ENCODE measurements around the gene NEK4. TPM values are rescaled to one million over a fixed set of nuclear protein-coding genes. Genes with fewer than 3 reads are reported as not detected.
"Not testable (repeated sequence)": the region's sequence is repeated elsewhere in the genome, so short reads cannot be mapped to it uniquely, and the experiment has no call there.

The NEK4 gene
- total and polyA plus RNA-seq, 4 donors, result 5.8 to 39.9 (median 19.1) TPM

- 38 to 69% methylated on average over 1 of the region's 1 CpG for WGBS, 2 donors
- no peak for TF ChIP-seq CTCF (IDR thresholded peaks at IDR 0.05; ENCODE audit: control extremely low read depth, extremely low read depth)
- Histone ChIP-seq H3K4me1 (ENCODE audit: control insufficient read depth in 5 of 5, insufficient read depth in 5 of 5, low read length in 5 of 5) (peaks cover 2 to 20% (median 7%) of the 10 kb centered on the region in 5 donors), H3K9me3 (ENCODE audit: control insufficient read depth in 4 of 4, insufficient read depth in 3 of 4, low read length in 3 of 4) (no peaks in the 10 kb centered on the region), H3K9ac (ENCODE audit: insufficient read depth in 1 of 2, low read length in 2 of 2) (no peak overlapping the region), H3K27ac (ENCODE audit: low read depth in 1 of 2, low read length in 1 of 2) (peak overlapping the region; percentile 26 to 47), H3K27me3 (ENCODE audit: control insufficient read depth in 3 of 3, insufficient read depth in 3 of 3, low read length in 2 of 3) (no peaks in the 10 kb centered on the region), H3K36me3 (ENCODE audit: control insufficient read depth in 4 of 4, insufficient read depth in 4 of 4, low read length in 4 of 4) (peaks cover 11 to 43% (median 16%) of the 10 kb centered on the region in 4 donors), H3K4me3 (no peak overlapping the region)
- DNase-seq (no peak), ATAC-seq (ENCODE audit: insufficient read depth, low FRiP score) (no peak)
These were observed 90.9 kb downstream of the NEK4 start for GRCh38 chr3:52679811-52680210.

DNA sequence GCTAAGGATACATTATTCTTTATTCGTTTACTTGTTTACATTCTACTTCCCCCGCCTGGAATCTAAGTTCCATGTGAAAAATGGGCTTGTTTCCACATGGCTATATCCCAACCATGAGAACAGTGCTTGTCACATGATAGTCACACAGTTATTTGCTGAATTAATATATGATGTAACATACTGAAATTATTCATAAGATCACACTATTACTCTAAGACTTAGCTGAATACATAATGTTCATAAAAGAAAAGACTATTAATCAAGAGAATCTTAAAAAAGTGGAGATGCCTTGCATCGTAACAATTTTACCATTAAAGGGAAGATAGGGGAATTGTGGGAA is 91.6 kb downstream of the NEK4 start:
- H3K4me3 ChIP-seq, result no peak overlapping the region
- H3K27ac ChIP-seq (ENCODE audit: low read depth in 1 of 2, low read length in 1 of 2), result no peak overlapping the region
- H3K36me3 ChIP-seq (ENCODE audit: control insufficient read depth in 4 of 4, insufficient read depth in 4 of 4, low read length in 4 of 4), result peaks cover 11 to 44% (median 18%) of the 10 kb centered on the region in 4 donors
- ATAC-seq (ENCODE audit: insufficient read depth, low FRiP score) (no peak), DNase-seq (peak in 1 of 3 donors; percentile 25)
- H3K27me3 ChIP-seq (ENCODE audit: control insufficient read depth in 3 of 3, insufficient read depth in 3 of 3, low read length in 2 of 3), result no peaks in the 10 kb centered on the region
- TF ChIP-seq CTCF (IDR thresholded peaks at IDR 0.05; ENCODE audit: control extremely low read depth, extremely low read depth), result no peak
- no peaks in the 10 kb centered on the region for H3K9me3 ChIP-seq (ENCODE audit: control insufficient read depth in 4 of 4, insufficient read depth in 3 of 4, low read length in 3 of 4)
- H3K4me1 ChIP-seq (ENCODE audit: control insufficient read depth in 5 of 5, insufficient read depth in 5 of 5, low read length in 5 of 5), result peaks cover 1 to 14% (median 6%) of the 10 kb centered on the region in 5 donors
- H3K9ac ChIP-seq (ENCODE audit: insufficient read depth in 1 of 2, low read length in 2 of 2), result no peak overlapping the region
- 80 to 81% methylated on average over 3 of the region's 3 CpGs for WGBS, 2 donors

- ATAC-seq (ENCODE audit: insufficient read depth, low FRiP score), result no peak
- no peak overlapping the region for H3K4me3 ChIP-seq
- no peak overlapping the region for H3K9ac ChIP-seq (ENCODE audit: insufficient read depth in 1 of 2, low read length in 2 of 2)
- DNase-seq, result no peak
- peaks cover 11 to 46% (median 18%) of the 10 kb centered on the region in 4 donors for H3K36me3 ChIP-seq (ENCODE audit: control insufficient read depth in 4 of 4, insufficient read depth in 4 of 4, low read length in 4 of 4)
- no peak for TF ChIP-seq CTCF (IDR thresholded peaks at IDR 0.05; ENCODE audit: control extremely low read depth, extremely low read depth)
- WGBS, 2 donors, result 97 to 99% methylated on average over 6 of the region's 6 CpGs
- H3K27me3 ChIP-seq (ENCODE audit: control insufficient read depth in 3 of 3, insufficient read depth in 3 of 3, low read length in 2 of 3), result no peaks in the 10 kb centered on the region
- no peak overlapping the region for H3K27ac ChIP-seq (ENCODE audit: low read depth in 1 of 2, low read length in 1 of 2)
- H3K4me1 ChIP-seq (ENCODE audit: control insufficient read depth in 5 of 5, insufficient read depth in 5 of 5, low read length in 5 of 5), result peaks cover 0 to 11% (median 6%) of the 10 kb centered on the region in 5 donors
- H3K9me3 ChIP-seq (ENCODE audit: control insufficient read depth in 4 of 4, insufficient read depth in 3 of 4, low read length in 3 of 4), result no peaks in the 10 kb centered on the region
These were observed 92.2 kb downstream of the NEK4 start for GRCh38 chr3:52678265-52679198.

- Histone ChIP-seq H3K36me3 (ENCODE audit: control insufficient read depth in 4 of 4, insufficient read depth in 4 of 4, low read length in 4 of 4) (peaks cover 17 to 58% (median 24%) of the 10 kb centered on the region in 4 donors), H3K4me1 (ENCODE audit: control insufficient read depth in 5 of 5, insufficient read depth in 5 of 5, low read length in 5 of 5) (peaks cover 0 to 11% (median 0%) of the 10 kb centered on the region in 5 donors)
- 86 to 91% methylated on average over 3 of the region's 3 CpGs for WGBS, 2 donors
- ATAC-seq (ENCODE audit: insufficient read depth, low FRiP score); H3K27me3 ChIP-seq (ENCODE audit: control insufficient read depth in 3 of 3, insufficient read depth in 3 of 3, low read length in 2 of 3); H3K9ac ChIP-seq (ENCODE audit: insufficient read depth in 1 of 2, low read length in 2 of 2); H3K9me3 ChIP-seq (ENCODE audit: control insufficient read depth in 4 of 4, insufficient read depth in 3 of 4, low read length in 3 of 4); DNase-seq; H3K4me3 ChIP-seq; H3K27ac ChIP-seq (ENCODE audit: low read depth in 1 of 2, low read length in 1 of 2): not testable (repeated sequence)
These were observed 94.5 kb downstream of the NEK4 start for GRCh38 chr3:52676201-52676600.

Measured in lung (tissue), 12 donors.